AG04449 (cell line): Measurements from ENCODE around the gene KIF6.

ENCODE experiments used
- CTCF ChIA-PET: fragments of 350-600 bp; formaldehyde crosslinking; extraction: SDS; loops from one replicate; lab custom pipeline; 2021; ENCODE audit warnings: antibody characterized with exemption; lab: Yijun Ruan, JAX
- POLR2A ChIA-PET: fragments of 400-600, 350-600 bp; formaldehyde crosslinking; extraction: SDS; loops from one replicate; lab custom pipeline; 2020; ENCODE audit warnings: antibody characterized with exemption, inconsistent platforms; lab: Yijun Ruan, JAX
- DNase-seq: peaks from one replicate; pipeline ENCODE4 v3.0.0-alpha.2; 2010; ENCODE audit warnings: low read depth, low spot score
- H3K4me3 ChIP-seq: 2 replicates; pipeline ENCODE4 v1.5.1; 2011; ENCODE audit warnings: low read depth, mild to moderate bottlenecking, control low read depth, low read length
- CTCF ChIP-seq: IDR thresholded peaks from one replicate; pipeline ENCODE4 v1.5.1; 2011; ENCODE audit warnings: mild to moderate bottlenecking, moderate library complexity, low read length, control low read depth, inconsistent platforms; ENCODE audit not compliant: insufficient read depth; ENCODE audit errors: missing control alignments

Gene KIF6

DNA sequence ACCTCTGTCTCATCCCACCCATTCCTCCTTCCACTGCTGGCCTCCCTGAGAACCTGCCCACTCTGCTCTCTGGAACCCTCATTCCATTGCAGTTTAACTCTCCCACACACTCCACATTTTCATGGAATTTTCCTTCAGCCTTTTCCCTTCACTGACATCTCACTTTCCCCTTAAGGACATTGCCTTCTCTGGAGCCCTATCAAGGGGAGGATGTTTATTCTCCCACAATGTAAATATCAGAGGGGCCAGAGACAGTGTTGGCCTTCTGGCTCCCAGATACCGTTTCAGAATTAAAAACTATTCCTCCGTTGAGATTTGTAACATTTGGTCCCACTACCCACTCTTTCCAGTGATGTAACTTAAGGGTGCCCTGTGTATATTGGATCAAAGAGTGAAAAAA, 203.2 kb downstream of the KIF6 start:
- CTCF ChIA-PET, result no interaction called here
- no peak for DNase-seq
- no peak overlapping the region for H3K4me3 ChIP-seq
- TF ChIP-seq CTCF, result no peak
- POLR2A ChIA-PET, result no interaction called here

DNA sequence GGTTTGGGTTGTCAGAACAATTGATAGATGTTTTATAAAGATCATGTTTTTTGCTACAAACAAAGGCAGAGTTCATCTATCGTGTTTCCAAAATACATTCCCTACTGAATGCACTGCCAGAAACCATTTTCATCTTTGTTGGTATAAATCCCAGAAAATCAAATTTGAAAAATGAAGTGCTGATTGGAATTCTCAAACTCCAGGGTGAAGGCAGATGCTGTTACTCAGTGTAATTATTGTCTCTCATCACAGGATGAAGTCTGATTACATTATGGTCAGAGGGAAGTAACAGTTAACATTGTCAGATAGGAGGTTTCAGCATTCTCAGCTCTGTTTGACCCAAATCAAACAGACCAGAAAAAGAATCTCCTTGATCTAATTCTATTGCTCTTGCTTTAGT, 204.3 kb downstream of the KIF6 start:
- CTCF ChIA-PET, result no interaction called here

GRCh38 chr6:39520411-39520810, 204.8 kb downstream of the KIF6 start:
- ChIA-PET CTCF (no interaction called here), POLR2A (no interaction called here)
- H3K4me3 ChIP-seq, result no peak overlapping the region
- DNase-seq, result no peak
- TF ChIP-seq CTCF, result no peak

More for the DNA sequence above, 204.3 kb downstream of the KIF6 start:
- H3K4me3 ChIP-seq, result no peak overlapping the region
- no peak for TF ChIP-seq CTCF
- POLR2A ChIA-PET, result no interaction called here
- DNase-seq, result no peak

- ChIA-PET POLR2A (no interaction called here), CTCF (no interaction called here)
- no peak overlapping the region for H3K4me3 ChIP-seq
- DNase-seq, result no peak
- TF ChIP-seq CTCF, result no peak
Measured at GRCh38 chr6:39518221-39518620, 207.0 kb downstream of the KIF6 start.

DNA sequence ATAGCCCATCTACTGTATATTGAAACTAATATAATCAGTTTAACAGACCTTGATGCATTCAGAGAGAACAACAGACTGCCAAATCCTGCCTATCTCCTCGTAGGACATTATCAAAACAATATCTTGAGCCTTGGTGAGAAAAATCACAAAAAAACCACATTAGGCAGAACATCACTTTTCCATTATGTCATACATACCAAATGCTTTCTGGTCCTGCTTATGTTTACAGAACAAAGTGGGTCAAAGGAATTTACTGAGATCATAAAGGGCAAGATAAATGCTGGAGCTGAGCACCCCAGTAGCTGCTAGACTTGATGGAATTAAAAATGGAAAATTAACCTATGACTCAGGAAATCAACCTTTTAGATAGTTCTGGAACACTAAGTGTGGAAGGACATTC, 207.5 kb downstream of the KIF6 start:
- no peak for DNase-seq
- H3K4me3 ChIP-seq, result no peak overlapping the region
- ChIA-PET POLR2A (no interaction called here), CTCF (no interaction called here)
- TF ChIP-seq CTCF, result no peak

GRCh38 chr6:39516471-39516870, 208.7 kb downstream of the KIF6 start:
- DNase-seq, result no peak
- no peak overlapping the region for H3K4me3 ChIP-seq
- ChIA-PET CTCF (no interaction called here), POLR2A (no interaction called here)
- no peak for TF ChIP-seq CTCF
